Hippocampal formation (tissue), 2 donors: ENCODE results near the gene KIF18B.

Experiments
- DNase-seq, 2 donors: peaks; one replicate each; lab custom pipeline; 2025; lab: John Stamatoyannopoulos, UW

Gene KIF18B

DNA sequence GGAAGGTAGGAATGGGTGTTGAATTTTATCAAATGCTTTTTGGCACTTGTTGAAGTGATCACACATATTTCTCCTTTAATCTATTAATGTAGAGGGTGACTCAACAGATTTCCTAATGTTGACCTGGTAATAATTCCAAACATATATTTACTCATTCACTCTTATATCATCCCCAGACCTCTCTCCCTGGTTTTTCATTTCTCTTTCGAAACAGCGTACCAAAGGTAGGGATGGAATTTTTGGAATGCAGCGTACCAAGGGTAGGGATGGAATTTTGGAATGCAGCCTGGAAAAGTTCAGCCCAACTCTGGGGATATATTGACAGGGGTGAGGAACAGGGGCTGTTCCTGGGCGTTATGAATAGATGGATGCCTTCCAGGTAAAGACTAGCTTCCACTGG is 7.3 kb downstream of the KIF18B start:
- no peak for DNase-seq

DNA sequence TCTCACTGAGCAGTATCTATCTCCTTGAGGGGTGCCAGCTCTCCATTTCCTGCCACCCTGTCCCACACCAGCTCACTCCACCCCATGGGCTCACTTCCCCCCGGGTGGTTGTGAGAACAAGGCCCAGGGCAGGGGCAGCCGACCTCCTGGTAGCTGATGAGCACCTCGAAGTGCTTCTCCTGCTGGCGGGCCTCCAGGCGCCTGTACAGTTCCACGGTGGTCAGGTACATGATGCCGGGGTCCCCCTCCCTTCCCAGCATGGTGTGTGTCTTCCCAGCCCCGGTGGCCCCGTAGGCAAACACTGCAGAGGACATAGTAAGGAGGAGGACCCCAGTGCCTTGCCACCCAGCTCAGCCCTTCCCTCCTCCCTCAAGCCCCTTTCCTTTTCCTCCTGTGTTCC is 12.5 kb downstream of the KIF18B start:
- DNase-seq: no peak

DNA sequence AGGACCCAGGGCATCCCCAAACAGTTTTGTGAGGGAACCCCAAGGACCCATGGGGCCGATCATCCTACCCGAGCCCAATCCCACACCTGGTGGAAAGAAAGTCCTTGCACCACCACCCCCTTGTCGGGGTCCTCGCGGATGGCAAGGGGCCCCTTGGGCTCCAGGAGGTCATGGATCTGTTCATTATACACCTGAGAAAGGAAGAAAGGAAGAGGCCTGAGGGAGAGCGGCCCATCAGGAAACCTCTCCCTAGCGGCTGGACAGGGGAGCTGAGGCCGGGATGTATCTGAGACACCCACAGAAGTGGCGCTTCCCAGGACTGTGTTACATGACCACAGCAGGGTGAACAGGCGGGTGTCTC is 12.8 kb downstream of the KIF18B start:
- no peak for DNase-seq

DNA sequence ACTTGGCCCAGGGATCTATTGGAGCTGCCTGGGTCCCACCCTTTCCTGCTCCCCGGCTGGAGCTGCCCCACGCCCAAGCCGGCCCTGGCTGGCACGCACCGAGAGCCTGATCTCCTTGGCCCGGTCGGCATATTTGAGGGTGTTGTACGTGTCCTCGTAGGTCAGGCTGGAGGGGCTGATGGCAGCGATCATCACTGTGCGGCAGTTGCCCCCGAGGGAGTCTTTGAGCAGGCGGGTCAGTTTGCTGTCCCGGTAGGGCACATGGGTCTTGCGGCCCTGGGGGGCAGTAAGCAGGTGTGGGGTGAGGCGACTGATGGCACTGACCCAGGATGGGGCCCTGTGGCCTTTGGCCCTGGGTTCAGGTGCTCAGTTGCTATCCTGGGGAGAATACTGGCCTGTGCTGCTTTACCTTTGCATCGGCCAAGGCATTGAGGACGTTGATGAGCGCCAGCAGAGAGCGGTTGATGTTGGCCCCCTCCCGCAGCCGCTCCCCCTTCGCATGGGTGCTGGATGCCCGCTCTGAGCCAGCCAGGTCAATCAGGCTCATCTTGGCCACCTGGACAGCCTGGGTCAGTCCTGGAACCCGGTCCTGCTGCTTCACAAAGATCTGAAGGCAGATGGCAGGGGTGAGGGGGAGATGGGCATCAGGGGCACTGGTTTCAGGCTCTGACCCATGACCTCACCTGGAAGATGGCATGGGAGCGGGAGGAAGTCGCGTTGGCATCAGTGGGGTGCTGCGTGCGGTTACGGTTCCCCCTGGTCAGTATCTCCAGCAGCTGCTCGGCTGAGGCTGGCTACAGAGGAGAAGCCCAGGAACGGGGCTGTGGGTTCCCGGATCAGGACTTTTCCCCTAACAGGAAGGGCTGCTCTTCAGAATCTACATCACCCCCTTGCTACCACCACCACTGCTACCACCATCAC is 13.5 kb downstream of the KIF18B start:
- no peak for DNase-seq

DNA sequence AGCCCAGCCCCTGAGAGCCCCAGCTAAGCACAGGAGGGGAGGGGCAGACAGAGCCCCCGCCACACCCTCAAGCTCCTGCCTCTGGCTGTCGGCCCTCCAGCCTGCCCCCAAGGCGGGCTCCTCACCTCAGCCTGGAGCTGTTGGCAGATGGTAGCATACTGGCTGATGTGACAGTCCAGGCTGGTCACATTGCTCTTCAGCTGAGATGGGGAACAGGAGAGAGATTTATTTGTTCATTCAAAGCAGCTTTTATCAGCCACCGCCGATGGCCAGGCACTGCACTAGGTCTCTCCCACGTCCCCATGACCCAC is 14.8 kb downstream of the KIF18B start:
- no peak for DNase-seq

DNA sequence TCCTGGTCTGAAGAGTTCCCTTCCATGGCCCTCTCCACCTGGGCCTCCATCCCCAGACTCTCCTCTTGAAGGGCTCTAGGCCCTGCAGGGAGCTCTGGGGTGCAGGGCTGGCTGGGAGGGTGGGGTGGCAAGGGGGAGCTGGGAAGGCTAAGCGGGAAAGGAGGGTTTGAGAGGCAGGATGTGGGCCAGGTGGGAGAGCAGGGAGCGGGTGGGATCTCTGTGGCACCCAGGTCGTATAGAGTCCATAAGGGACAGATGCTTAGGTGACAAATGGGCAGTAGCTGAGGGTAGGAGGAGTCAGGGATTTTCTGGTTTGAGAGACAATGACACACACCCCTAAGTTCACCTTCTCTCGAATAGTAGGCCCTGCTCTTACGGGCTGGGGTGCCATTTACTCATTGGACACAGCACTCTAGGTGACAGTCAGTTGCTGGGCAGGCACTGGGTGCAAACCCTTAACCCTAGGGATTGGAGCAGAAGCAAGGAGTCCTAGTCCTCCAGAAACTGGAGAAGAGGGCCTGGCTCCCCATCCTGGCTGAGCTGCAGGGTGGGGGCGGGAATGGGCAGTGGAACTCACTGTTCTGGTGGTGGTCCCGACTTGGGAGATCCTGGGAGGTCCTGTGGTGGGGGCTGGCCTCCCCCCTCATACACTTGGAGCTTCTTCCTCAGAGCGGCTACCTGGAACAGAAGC is 15.3 kb downstream of the KIF18B start:
- DNase-seq: no peak

DNA sequence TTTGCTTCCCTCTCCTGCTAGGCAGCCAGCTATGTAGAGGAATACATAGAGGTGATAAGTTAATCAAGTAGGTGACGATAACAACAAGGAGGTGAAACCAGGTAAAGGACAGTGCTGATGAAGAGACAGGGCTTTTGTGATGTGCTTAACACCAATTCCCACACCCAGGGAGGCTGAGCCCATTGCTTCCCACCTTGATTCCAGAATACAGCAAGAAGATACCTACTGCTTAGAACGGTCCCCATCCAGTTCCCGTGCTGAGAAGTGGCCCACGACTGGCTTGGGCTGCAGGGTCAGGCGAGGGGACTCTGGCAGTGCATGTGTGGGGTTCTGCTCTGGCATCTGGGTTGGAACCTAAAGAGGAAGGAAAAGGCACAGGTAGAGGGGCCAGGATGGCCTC is 16.2 kb downstream of the KIF18B start:
- DNase-seq: no peak

DNA sequence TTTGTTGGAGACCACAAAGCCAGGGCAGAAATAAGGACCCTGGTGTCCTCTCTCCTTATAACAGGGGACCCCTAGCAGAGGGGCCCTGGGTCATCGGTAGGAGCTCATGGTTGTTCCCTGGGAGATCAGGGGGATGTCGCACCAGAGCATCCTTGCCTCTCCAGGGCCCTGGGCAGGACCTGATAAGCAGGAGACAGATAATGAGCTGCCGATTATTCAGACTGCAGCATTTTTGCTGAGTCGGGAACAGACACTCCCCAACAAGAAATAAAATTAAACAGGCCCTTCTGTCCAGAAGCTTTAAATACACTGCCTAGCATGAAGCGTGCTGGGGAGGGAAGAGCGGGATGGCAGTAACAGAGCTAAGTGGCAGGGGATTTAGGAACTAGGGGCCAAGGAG is 16.9 kb downstream of the KIF18B start:
- no peak for DNase-seq

DNA sequence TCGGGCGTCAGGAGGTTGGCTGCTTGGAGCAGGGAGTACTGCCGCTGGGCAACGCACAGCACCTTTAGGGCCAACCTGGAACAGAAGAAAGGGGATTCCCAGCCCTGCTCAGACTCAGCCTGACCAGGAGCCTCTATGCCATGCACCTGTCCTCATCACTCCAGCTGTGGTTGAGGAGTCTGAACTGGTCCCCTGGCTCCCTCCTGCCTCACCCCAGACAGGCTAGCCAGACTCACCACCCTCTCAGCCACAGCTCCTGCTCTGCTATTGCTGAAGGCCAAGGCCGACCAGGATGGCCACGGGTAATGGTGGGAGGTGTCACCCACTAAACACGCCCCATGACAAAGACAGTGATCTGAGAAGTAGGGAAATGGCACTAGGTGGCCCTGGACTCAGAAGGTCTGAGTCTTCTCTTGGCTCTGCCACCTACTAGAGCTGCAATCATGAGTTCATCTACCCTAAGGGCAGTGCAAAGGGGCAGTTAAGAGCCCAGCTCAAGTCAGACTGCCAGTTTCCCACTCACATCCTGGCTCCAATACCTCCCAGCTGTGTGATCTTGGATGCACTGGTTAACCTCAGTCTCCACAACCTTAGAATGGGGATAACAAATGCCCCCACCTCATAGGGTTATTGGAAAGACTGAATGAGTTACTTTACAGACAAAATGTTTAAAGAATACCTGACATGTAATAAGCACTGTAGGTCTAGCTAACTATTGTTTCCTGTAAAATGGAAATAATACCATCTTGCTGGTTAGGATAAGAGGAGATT is 18.4 kb downstream of the KIF18B start:
- no peak for DNase-seq

DNA sequence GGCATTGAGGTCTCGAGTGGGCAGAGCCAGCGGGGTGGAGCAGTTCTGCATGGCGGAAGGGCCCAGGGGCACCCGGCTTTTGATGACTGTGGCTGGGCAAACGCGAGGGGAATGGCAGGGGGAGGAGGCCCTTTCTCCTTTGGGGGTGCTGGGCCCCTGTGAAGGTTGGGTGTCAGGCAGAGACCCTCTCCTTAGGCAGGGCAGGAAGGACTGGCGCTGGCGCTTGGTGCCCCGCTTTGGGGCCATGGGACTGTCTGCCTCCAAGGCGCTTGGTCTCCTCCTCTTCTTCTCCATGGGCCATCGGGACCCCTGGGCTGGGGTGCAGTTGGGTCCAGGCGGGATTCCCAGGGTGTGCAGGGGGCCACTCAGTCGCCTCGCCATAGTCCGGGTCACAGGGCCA is 19.4 kb downstream of the KIF18B start:
- no peak for DNase-seq

DNA sequence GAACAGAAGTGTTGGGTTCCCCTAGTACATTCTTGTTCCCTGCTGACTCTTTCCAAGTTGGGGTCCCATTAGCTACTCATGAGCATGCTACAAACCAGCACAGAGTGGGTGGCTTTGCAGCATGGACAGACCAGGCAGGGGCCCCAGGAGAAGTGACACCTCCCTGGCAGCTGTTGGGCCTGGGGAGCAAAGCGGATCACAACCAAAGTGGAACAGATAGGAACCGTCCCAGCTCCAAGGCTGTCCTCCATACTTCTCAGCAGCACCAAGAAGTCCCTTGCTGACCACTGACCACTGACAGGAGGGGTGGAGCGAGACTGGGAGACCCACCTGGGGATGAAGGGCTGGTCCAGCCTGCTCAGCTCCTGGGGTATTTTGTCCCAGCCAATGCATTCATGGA is 19.9 kb downstream of the KIF18B start:
- no peak for DNase-seq

DNA sequence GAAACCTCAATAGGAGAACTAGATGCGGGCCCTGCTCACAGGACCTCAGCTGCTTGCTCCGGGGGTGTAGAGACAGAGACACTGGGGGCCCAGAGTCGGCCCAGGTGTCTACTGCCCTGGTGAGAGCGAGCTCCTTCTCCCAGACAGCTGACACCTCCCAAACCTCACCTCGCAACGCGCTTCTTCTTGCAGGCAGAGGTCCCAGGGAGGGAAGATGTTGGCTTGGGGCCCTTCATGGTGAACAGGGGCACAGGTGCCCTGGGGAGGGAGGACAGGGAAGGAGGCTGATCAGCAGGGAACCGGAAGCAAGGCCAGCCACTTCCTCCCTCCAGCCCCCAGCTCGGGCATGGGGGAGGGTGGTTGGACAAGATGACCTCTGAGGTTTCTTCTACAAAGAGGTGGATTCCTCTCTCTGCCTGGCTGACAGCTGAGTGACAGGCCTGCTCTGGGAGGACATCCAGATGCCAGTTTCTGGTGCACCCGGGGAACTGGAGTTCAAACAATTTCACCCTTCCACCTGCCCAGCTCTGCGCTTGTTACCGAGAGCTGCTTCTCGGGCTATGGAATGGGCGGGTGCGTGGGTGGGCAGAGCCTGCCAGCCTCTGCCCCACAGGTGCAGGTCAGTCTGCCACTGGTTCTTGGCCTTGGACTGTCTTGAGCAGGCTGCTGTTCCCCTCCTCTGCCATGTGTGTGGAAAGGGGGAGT is 20.6 kb downstream of the KIF18B start:
- no peak for DNase-seq

DNA sequence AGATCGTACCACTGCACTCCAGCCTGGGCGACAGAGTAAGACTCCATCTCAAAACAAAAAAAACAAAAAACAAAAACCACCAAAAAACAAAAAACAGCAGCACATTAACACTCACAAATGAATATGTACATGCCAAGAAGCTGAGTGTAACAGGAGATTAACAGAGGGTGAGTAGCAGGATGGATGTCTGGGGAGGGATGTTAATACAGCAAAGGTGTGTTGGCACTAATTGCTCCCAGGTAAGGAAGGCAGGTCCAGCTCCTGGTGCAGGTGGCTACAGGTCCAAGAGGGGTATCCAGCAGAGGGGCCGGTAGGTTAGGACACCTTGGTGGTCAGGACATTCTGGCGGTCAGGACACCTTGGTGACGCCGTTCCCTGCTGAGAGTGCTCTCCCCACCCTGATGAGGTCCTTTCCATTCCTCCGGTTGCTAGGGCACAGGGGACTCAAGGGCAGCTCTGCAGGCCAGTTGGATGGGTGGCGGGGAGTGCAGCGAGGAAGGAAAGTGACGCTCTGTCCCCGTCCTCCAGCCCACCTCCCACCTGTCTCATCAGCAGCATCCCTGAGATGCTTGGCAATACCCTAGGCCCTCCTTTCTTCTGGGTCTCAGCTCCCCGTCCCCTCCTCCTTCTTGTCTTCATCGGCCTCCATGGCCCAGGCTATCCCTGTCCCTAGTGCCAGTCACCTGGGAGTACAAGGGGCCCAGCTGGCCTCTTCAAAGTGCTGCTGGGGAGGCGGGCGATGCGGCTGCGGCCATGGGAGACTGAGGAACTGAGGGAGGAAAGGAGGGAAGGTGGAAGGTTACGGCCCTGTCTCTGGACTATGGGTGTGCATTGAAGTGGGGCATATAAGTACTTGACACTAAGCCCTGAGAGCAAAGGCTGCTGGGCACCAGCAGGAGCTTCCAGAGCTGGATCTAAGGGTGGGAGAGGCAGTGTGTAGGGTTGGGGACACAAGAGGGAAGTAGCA is 21.6 kb downstream of the KIF18B start:
- DNase-seq: no peak

DNA sequence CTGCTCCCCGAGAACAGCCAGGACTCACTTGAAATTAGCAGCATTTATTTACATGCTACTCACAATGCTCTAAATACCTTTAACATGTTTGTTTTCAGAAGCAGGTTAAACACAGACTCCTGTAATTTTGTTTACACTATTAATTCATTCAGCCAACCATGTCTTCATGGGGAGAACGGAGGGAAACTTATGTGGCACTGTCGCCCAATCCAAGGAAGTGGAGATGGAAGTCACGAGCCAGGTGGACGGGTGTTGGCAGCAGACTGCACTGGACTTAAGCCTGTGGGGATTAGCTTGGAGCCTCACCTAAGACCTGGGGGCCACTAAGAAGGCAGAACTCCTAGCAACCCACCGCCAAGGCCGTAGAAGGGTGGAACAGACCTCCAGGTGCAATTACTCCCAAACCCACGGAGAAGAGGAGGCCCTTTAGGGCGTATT is 23.4 kb downstream of the KIF18B start:
- DNase-seq: no peak

DNA sequence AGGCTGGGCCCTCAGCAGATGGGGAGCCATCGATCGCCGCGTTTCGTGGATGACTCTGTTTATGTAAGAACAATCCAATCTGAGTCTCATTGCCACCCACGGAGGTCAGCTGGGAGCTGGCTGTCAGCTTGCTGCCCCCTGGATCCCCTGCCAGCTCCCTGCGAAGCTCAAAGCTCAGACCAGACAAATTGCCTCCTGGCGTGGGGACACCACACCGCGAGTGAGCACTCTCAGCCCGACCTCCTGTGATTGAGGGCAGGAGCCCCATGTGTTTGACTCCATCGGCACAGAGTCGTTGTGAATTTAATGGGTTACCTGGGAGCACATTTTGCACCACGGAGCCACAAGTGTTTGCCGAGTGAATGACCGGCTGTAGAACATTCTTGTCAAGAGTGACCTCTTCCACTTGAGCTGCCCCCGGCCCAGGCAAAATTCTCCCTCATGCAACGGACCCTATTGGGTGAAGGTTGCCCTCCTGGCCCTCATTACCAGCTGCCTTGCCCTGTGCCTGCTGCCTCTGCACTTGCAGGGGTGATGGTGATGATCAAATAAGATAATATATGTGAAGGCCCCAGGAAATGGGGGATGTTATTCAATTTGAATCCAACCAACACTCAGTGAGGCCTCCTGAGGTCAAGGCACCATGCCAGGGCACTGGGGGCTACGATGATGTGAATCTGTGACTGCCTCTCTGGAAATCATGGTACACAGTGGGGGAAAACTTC is 24.7 kb downstream of the KIF18B start:
- DNase-seq: no peak

DNA sequence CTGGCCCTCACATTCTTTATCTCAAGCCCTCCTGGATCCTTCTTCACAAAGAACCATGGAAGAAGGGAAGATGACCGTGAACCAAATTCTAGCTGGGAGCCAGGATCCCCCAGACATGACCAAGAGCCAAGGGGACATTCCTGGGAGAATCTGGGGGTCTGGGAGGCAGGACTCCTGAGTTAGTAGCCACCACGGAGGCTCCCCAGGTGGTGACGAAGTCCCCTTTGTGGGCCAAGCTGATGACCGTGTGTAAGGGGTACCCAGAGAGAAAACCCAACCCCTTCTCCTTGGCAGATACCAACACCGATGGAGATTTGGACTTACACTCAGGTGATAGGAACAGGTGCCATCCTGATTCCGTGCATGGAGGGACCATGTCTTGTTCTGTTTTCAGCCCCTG is 25.4 kb downstream of the KIF18B start:
- DNase-seq: no peak

DNA sequence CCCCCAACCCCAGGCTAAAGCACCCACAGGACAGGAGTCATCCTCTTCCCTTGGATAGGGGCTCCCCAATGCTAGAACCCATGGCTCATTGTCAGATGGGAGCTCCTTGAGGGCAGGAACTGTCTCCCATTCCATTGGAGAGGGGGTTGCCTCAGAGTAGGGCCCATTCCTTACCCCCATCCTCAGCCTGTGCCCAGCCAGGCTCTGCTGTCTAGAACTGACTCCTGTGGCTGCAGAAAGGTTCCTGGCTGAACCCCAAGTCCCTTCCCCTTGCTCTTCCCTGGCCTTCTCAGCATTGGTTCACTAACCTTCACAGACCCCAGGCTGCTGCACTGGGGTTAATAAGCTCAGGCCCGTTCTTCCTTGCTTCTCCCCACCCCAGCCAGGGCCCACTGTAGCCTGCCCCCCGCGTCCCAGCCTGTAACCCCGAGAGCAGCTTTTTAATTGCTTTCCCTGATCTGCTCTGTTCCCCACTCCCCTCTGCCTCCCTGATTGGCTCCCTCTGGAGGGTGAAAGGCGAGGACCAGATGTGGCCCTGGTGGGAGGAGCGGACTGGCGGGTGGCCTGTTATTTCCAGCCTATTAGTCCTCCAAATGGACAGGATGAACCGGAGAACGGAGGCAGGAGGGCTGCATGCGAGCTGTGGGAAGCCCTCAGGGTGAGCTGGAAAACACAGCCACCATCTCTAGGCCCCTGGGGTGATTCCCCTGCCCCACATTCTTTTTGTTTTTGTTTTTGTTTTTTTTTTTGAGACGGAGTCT is 26.3 kb downstream of the KIF18B start:
- no peak for DNase-seq

DNA sequence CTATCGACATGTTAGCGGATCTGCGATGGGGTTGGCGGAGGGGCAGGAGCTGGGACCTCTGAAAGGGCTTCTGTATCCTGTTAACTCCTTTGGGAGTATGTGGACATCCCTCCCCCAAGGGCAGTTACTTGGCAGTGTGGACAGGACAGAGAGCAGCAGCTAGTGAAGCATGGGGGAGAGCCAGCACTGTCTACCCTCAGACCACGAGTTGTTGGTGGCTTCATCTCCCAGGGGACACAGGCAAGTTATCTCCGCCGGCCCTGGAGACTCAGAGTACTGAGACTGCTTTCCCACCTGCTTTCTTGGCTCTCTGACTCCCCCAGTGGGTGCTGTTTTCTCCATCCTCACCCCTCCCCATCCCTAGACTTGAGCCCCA is 27.0 kb downstream of the KIF18B start:
- DNase-seq: no peak

DNA sequence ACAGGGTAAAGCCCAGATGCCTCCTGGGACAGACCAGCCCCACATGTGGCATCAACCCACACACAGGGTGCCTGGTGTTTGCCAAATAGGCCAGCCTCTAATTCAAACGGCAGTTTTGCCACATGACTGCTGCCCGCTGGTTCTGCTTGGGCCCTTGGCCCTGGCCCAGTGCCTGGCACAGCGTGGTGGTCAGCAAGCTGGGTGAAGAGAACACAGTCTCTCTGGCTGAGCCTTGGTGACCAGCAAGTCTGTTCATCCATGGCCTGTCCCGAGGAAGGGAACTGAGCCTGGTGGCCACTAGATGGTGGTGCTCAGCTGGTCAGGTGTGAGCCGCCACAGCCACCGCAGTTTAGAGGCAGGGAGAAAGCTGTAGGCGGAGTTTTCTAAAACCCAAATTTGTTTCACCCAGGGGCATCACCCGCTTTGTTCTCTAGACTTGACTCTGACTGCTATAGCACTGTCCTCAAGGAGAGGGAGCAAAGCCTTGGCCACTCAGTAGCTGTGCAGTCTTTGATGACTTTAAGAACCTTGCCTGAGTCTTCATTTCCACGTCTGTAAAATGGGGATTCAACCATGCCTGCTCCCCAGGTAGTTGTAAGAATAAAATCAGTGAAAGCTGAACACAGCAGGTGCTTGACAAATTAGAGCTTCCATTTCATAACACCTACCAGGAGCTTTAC is 27.5 kb downstream of the KIF18B start:
- peak; percentile 71 to 73 for DNase-seq
